Adrenal gland (tissue), 12 donors: ENCODE data around the gene AJM1. TPM values are rescaled to one million over a fixed set of nuclear protein-coding genes. Genes with fewer than 3 reads are reported as not detected.

Experiments
- DNase-seq, 7 donors: peaks; one replicate each; pipeline ENCODE4 v3.0.0-alpha.2; 2019 to 2020
- H3K27ac ChIP-seq, 5 donors: fragments of 200-600 bp; sonication (generic) in 4 of 5; 1 replicate in 3 of 5; 2 replicates in 2 of 5; pipeline versions ENCODE4 v1.5.1 to v1.8.0; 2016 to 2020; ENCODE audit warnings: mild to moderate bottlenecking in 1 of 5
- H3K27me3 ChIP-seq: fragments of 200-600 bp; 2 replicates; pipeline ENCODE4 v1.8.0; 2021
- H3K36me3 ChIP-seq, 2 donors: fragments of 200-600 bp; replicated peaks in 1 of 2; 1 replicate in 1 of 2; 2 replicates in 1 of 2; pipeline versions ENCODE4 v1.5.1 to v1.8.0; 2018 to 2022
- H3K4me1 ChIP-seq, 2 donors: fragments of 200-600 bp; replicated peaks in 1 of 2; 1 replicate in 1 of 2; 2 replicates in 1 of 2; pipeline versions ENCODE4 v1.5.1 to v1.8.0; 2018 to 2021
- H3K4me3 ChIP-seq, 4 donors: fragments of 200-600 bp; sonication (generic) in 3 of 4; one replicate each; pipeline ENCODE4 v1.5.1; 2016 to 2018
- H3K9me3 ChIP-seq, 3 donors: fragments of 200-600 bp; sonication (generic) in 1 of 3; replicated peaks in 1 of 3; 1 replicate in 2 of 3; 2 replicates in 1 of 3; pipeline versions ENCODE4 v1.5.1 to v1.8.0; 2016 to 2021
- CTCF ChIP-seq, 6 experiments: fragments of 450-650 bp in 4 of 6; fragments of 200-600 bp in 2 of 6; sonication (generic) in 1 of 6; IDR thresholded peaks; 1 replicate in 5 of 6; 2 replicates in 1 of 6; pipeline versions ENCODE4 v1.5.1 to v1.8.0; 2016 to 2021; ENCODE audit warnings: antibody characterized with exemption in 6 of 6, mild to moderate bottlenecking in 2 of 6, moderate library complexity in 1 of 6
- POLR2A ChIP-seq, 2 donors: fragments of 450-650 bp; IDR thresholded peaks; one replicate each; pipeline ENCODE4 v1.6.1; 2017; ENCODE audit warnings: antibody characterized with exemption in 2 of 2, mild to moderate bottlenecking in 2 of 2, moderate library complexity in 1 of 2
- WGBS, 4 donors: extraction: QIAGEN DNeasy Blood & Tissue Kit in 2 of 4; methylation state at CpG; one replicate each; pipeline versions ENCODE4 v1.1.5 to v1.1.7; 2013 to 2017; 5-methylcytosine and 5-hydroxymethylcytosine counted together
- intact Hi-C, 2 donors: fragments of 100-400 bp; cut with DNase I; formaldehyde crosslinking; loops; one replicate each; pipeline versions ENCODE4 v1.14.1 to v1.15.0; 2022 to 2023
- polyA plus RNA-seq, 3 donors: library from polyadenylated mRNA; stranded (reverse); fragments of 200-250 nt in 2 of 3; fragments of 350-450 nt in 1 of 3; fragmentation: Illumina TruSeq in 1 of 3; extraction: RNeasy Lipid Tissue Mini Kit (QIAGEN cat#74804) in 1 of 3; gene quantifications; one replicate each; pipeline ENCODE4 v1.2.3, GENCODE V29; 2013 to 2014
- total RNA-seq, 9 donors: library from RNA; depleted of rRNA in 4 of 9; stranded (reverse); fragments of >200 nt in 4 of 9; fragments of 120-200 nt in 1 of 9; fragmentation: NEBNext Ultra II Directional in 1 of 9; extraction: Animal tissue kit (Norgen Biotek cat#: 25700) in 1 of 9; gene quantifications; one replicate each; pipeline versions ENCODE4 v1.1.0 to v1.2.4, GENCODE V29; 2013 to 2023
- donor health status: healthy with polysubstance abuse.
- donor health status: Bipolar disorder and iron deficiency.
- donor health status: DM: yes; HTN: yes; CAD: no.
- donor health status: DM: no; HTN: no; CAD: no.
- donor health status: DM: no; HTN: no; CAD: no.
- donor health status: DM: yes; HTN: yes; CAD: no.

AJM1 gene
- total and polyA plus RNA-seq, 12 donors, result 0.33 to 13.7 (median 3.3) TPM

GRCh38 chr9:136806631-136807201 lies 35.6 kb upstream of the AJM1 start:
- H3K4me1 ChIP-seq, result peaks cover 9 to 25% of the 10 kb centered on the region in 2 donors
- no peak for DNase-seq
- H3K36me3 ChIP-seq, result no peaks in the 10 kb centered on the region
- H3K9me3 ChIP-seq, result no peaks in the 10 kb centered on the region
- no peaks in the 10 kb centered on the region for H3K27me3 ChIP-seq
- WGBS, 4 donors, result 76 to 83% (median 80%) methylated on average over 10 to 25 of the region's 25 CpGs
- peak overlapping the region in 2 of 5 donors; percentile 93 to 94 for H3K27ac ChIP-seq
- TF ChIP-seq POLR2A (IDR thresholded peaks at IDR 0.05) (no peak), CTCF (IDR thresholded peaks at IDR 0.05) (no peak)
- intact Hi-C loops, result no loop called here
- H3K4me3 ChIP-seq, result peak overlapping the region in 2 of 4 donors; percentile 76 to 100

- peak; percentile 70 to 83 (median 76) for DNase-seq
- 0 to 3% (median 0%) methylated on average over 15 to 96 of the region's 96 CpGs; no CpG with 5 or more reads in 1 of the 4 donors for WGBS, 4 donors
- intact Hi-C loops, result no loop called here
- Histone ChIP-seq H3K4me1 (peaks cover 9 to 25% of the 10 kb centered on the region in 2 donors), H3K27ac (peak within 1 kb of the TSS; percentile 39 to 94 (median 85)), H3K36me3 (no peaks in the 10 kb centered on the region), H3K9me3 (no peaks in the 10 kb centered on the region), H3K4me3 (peak within 1 kb of the TSS; percentile 48 to 100 (median 69)), H3K27me3 (no peaks in the 10 kb centered on the region)
- TF ChIP-seq POLR2A (IDR thresholded peaks at IDR 0.05) (peak; percentile 62 to 66), CTCF (IDR thresholded peaks at IDR 0.05) (no peak)
These were observed 34.8 kb upstream of the AJM1 start, which contains the start of gene RABL6 for GRCh38 chr9:136807281-136808074. Gene RABL6, plus strand, starts transcription at chr9:136807948. Its CDS starts 249 bp downstream, at chr9:136808197.

- DNase-seq, result peak in 2 of 7 donors; percentile 40
- Histone ChIP-seq H3K36me3 (peaks cover 0 to 4% of the 10 kb centered on the region in 2 donors), H3K27ac (peak overlapping the region in 4 of 5 donors; percentile 50 to 94 (median 89)), H3K27me3 (no peaks in the 10 kb centered on the region), H3K4me1 (peaks cover 9 to 25% of the 10 kb centered on the region in 2 donors), H3K9me3 (no peaks in the 10 kb centered on the region), H3K4me3 (peak overlapping the region; percentile 48 to 100 (median 66))
- TF ChIP-seq POLR2A (IDR thresholded peaks at IDR 0.05), result no peak
- TF ChIP-seq CTCF (IDR thresholded peaks at IDR 0.05), result peak in 1 of 6 experiments; percentile 5
- WGBS, 4 donors, result 0 to 1% (median 0%) methylated on average over 4 to 92 of the region's 93 CpGs; no CpG with 5 or more reads in 1 of the 4 donors
- intact Hi-C loops, result no loop called here
These were observed 34.0 kb upstream of the AJM1 start for GRCh38 chr9:136808075-136808805.

- peak in 1 of 7 donors; percentile 5 for DNase-seq
- WGBS, 4 donors, result 8 to 13% (median 12%) methylated on average over 13 to 14 of the region's 14 CpGs
- H3K9me3 ChIP-seq, result no peaks in the 10 kb centered on the region
- no peaks in the 10 kb centered on the region for H3K27me3 ChIP-seq
- H3K4me3 ChIP-seq, result peak overlapping the region in 3 of 4 donors; percentile 62 to 100 (median 71)
- intact Hi-C loops, result no loop called here
- peaks cover 0 to 4% of the 10 kb centered on the region in 2 donors for H3K36me3 ChIP-seq
- TF ChIP-seq POLR2A (IDR thresholded peaks at IDR 0.05), result no peak
- no peak for TF ChIP-seq CTCF (IDR thresholded peaks at IDR 0.05)
- peaks cover 9 to 25% of the 10 kb centered on the region in 2 donors for H3K4me1 ChIP-seq
- H3K27ac ChIP-seq, result peak overlapping the region in 2 of 5 donors; percentile 93 to 94
These were observed 33.5 kb upstream of the AJM1 start for GRCh38 chr9:136808806-136809158.
